Stimulated activated CD4-positive, alpha-beta T cell treated with anti-CD3 and anti-CD28 coated beads, Interleukin-15, amount 100 ng/mL, for 24 hours (primary cell): ENCODE results near the gene NPPC.
A peak's percentile ranks its signal among the peaks of the same experiment; 100 is the strongest.
"Not testable (repeated sequence)": the region's sequence is repeated elsewhere in the genome, so short reads cannot be mapped to it uniquely, and the experiment has no call there.

Experiments
- DNase-seq: peaks from one replicate; pipeline ENCODE4 v3.0.0-alpha.2; 2020

NPPC gene, protein sequence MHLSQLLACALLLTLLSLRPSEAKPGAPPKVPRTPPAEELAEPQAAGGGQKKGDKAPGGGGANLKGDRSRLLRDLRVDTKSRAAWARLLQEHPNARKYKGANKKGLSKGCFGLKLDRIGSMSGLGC

DNA sequence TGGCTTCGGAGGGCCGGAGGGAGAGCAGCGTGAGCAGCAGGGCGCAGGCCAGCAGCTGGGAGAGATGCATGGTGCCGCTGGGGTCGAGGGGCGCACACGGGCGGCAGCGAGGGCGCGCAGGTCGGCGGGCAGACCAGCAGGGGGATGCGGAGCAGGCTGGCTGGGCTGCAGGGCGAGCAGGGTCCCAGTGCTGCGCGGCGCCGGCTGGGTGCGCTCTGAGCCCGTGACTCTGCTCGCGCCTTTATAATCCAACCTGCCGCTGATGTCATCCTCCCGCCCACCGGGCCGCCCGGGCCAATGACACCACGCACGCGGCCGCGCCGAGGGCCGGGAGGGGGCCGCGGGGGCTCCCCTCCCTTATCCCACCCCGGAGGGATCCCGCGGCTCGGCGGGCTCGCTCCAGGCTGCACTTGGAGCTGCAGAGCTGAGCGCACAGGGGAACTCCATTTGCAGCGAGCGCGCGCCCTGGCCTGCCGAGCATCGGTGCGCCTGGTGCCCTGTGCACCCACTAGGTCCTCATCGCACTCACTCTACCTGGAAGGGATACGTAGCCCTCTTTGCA lies at the start of gene NPPC:
Gene NPPC, minus strand, starts transcription at position 217 of the 562 bp plus-strand sequence. Its CDS starts 147 bp downstream, at position 70.
- DNase-seq, result peak; percentile 89

DNA sequence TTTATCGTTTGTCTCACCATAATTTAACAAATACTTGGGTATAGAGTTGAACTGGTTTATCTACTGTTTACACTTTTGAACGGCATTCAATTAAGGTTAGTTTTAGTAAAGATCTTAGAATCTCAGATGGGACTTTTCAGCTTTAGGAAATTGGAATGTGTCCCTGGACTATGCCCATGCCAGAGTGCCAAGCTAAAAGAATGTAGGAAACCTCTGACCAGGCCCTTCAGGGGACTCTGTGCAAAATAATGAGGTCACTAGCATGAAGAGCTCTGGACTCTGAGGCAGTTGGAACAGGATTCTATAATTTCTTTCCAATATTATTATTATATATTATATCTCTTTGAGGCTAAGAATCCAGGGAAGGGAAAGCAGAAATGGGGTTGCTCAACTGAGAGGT lies 48.8 kb upstream of the NPPC start:
- no peak for DNase-seq

DNA sequence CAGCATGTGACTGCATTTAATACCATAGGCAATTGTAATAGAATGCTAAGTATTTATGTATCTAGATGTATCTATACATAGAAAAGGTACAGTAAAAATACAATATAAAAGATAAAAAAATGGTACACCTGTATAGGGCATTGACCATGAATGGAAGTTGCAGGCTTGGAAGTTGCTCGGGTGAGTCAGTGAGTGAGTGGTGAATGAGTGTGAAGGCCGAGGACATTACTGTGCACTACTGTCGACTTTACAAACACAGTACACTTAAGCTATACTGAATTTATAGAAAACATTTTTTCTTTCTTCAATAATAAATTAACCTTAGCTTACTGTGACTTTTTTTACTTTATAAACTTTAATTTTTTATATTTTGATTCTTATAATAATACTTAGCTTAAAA lies 44.3 kb upstream of the NPPC start:
- no peak for DNase-seq

DNA sequence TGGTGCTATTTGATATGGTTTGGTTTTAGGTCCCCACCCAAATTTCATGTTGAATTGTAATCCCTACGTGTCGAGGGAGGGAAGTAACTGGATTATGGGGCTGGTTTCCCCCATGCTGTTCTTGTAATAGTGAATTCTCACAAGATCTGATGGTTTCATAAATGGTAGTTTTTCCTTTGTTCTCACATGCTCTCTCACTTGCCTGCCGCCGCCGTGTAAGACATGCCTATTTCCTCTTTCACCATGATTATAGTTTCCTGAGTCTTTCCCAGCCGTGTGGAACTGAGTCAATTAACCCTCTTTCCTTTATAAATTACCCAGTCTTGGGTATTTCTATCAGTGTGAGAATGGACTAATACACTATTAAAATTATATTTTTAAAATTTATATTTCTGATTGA lies 42.6 kb upstream of the NPPC start:
- no peak for DNase-seq

DNA sequence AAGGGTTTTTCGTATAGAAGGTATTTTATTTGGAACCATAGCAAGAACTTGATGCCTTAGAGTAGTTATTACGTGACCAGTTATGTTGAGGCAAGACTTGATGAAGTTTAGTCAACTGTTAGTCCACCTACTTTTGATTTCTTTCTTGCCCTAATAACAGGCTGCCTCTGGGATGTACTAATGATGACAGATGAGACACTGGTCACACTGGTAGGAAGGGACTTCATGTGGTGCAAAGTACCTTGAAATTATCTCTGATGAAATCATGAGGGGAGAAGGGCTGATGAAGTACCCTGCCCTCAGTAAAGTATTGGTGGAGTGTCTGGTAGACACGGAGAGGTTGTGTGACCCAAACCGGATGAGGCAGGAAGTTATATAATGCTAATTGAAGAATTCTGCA lies 40.7 kb upstream of the NPPC start:
- no peak for DNase-seq

DNA sequence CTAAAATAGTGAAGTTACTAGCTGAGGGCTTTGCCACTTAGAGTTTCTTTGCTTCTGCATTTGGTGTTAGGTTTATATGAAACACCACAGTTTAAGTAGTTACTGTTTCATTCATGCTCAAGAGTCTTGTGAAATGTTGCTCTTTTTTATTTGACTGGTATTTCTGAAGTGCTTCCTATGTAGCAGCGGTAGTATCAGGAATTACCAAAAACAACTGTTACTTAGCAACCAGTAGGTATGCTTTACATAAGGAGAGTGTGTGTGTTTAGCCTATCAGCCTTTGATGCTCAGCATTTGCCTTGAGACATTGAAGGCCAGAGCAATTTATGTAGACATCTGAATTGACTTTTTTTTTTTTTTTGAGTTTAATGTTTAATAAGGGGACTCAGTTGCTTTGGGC lies 38.9 kb upstream of the NPPC start:
- no peak for DNase-seq

DNA sequence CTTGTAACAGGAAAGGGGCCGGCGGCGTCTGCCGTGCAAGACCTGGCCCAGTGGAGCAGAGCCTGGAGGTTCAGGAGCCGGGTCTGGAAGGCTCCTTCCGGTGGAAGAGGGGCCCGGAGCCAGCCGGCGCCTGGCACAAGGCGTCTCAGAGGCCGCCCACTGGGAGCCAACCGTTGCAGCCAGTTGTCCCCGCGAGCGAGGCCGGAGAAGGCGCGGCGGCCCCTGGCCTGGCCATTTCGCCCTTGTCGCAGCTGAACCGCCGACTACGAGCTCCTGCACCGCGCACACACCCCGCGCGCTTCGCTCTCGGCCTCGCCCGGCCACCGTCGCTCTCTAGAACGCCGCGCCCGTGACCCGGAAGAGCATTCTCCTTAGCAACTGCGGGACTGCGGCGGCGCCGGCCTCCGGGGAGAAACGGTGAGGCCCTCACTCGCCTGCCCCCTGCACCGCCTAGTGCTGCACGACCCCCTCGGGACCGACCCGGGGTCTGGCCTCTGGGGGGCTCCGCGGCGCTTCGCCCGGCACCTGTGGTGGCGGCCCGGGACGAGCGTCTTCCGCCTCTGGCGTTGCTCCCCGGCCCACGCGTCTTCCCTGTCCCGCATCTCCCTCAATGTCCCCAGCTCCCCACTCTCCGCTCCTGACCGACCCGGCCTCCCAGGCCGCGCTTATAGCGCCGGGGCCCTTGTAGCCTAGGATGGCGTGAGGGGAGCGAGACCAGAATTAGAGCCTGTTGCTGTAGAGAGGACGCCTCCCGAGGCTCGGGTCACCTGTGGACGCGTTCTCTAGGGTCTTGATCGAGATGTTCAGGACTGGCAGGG lies 35.4 kb upstream of the NPPC start, which contains the start of gene DIS3L2:
Gene DIS3L2, plus strand, starts transcription at position 365 of the 818 bp plus-strand sequence. CDS start 53,215 bp downstream, outside the sequence.
- peak; percentile 86 for DNase-seq

DNA sequence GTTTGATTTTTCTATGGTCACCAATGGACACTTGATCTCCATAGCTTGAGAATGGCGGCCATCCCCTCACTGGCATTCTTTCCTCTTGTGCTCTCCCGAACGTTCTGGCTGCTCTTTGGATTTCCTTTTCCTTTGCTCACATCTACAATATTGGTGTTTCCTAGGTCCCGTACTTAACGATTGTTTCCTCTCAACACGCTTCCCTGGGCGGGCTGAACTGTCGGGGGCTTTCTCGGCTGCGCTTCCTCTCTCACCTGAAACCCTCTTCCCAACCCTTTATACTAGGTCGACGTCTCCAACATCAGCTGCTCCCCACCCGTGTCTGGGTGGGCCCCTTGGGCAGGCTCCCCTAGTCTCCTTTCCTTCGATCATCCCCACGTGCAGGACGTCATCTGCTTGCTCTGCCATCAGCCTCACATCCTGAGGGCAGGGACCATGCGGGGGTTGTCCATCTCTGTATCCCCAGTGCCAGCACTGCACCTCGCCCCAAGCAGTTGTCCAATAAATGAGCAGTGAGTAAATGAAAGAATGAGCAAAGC lies 34.7 kb upstream of the NPPC start:
- DNase-seq, result no peak

DNA sequence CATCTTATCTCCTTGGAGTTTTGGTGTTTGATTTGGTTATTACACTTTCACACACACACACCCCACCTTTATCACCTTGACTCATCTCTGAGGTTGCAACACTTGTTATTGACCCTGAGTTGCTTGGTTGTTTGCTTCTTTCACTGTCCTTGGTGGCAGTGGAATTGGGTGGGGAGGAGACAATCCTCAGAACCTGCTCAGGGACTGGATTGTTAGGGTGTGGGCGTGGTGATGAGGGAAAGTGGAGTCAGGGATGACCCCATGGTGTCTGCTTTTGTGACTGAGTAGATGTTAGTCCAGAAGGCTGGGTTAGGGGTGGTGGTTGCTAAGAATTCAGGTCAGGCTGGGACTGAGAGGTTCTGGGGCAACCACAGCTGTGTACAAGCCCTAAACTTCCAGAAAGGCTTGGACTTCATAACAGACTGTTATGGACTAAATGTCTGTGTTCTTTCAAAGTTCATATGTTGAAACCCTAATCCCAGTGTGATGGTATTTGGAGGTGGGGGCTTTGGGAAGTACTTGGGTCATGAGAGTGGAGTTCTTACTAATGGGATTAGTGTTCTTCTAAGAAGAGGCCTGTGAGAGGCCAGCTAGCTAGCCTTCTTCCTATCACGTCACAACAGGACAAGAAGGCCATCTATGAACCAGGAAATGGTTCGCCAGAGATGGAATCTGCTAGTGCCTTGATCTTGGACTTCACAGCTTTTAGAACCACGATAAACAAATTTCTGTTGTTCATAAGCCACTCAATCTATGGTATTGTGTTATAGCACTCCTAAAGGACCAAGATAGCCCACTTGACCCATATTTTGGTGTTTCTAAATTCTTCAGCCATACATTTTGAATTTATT lies 31.9 kb upstream of the NPPC start:
- DNase-seq, result no peak

DNA sequence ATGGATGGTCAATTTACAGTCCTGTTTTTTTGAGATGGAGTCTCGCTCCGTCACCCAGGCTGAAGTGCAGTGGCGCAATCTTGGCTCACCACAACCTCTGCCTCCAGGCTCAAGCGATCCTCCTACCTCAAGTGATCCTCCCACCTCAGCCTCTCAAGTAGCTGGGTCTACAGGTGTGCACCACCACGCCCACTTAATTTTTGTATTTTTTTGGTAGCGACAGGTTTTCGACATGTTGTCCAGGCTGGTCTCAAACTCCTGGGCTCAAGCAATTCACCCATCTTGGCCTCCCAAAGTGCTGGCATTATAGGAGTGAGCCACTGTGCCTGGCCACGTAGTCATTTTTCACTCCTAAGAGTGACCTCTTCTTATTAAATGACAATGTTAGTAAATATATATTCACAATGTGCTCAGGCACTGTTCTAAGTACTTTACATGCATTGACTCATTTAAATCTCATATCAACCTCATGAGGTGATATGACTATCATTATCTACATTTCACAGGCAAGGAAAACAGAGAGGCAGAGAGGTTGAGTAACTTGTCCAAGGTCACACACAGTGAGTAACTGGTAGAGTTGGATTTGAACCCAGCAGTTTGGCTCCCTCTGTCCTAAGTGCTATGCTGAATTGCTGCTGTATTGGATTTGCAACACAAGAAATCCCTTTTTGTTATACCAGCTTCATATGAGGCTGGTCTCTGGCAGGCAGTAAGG lies 29.7 kb upstream of the NPPC start:
- DNase-seq, result no peak

DNA sequence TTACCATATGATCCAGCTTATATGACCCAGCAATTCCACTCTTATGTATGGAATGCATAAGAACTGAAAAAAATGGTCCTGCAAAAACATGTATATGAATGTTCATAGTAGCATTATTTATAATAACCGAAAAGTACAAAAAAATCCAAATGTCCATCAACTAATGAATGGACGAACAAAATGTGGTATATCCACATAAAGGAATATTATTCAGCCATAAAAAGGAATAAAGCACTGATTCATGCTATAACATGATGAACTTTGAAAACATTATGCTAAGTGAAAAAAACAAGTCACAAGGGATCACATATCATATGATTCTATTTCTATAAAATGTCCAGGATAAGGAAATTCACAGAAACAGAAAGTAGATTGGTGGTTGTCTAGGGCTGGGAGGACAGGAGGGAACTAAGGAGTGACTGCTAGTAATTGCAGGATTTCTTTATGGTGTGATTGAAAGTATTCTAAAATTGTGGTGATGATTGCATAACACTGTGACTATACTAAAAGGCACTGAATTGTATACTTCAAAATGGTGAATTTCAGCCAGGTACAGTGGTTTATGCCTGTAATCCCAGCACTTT lies 25.3 kb upstream of the NPPC start:
- no peak for DNase-seq

DNA sequence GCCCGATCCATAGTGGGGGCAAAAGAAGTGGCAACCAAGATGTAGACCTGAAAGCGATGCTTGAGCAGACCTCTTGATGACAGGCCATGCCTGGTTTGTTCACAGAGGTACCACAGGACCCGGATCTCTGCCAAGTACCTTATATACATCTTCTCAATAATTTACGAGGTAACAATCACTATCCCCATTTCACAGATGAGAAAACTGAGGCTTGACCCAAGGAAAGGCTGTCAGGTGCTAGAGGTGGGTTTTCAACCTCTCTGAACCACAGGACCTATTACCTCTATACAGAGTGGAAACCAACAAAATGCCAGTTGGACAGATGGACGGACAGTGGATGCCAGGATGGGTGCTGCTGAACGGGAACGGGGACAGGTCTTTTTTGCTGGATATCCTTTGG lies 21.5 kb upstream of the NPPC start:
- DNase-seq, result no peak

DNA sequence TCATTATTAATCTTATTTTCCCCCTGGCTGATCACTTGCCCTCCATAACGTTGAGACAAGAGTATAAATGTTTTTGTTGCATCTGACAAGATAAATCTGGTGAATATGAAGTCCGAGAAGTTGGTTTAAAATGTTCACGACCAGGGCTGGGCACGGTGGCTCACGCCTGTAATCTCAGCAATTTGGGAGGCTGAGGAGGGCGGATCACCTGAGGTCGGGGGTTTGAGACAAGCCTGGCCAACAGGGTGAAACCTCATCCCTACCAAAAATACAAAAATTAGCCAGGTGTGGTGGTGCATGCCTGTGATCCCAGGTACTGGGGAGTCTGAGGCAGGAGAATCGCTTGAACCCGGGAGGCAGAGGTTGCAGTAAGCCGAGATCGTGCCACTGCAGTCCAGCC lies 20.9 kb upstream of the NPPC start:
- not testable (repeated sequence) for DNase-seq

DNA sequence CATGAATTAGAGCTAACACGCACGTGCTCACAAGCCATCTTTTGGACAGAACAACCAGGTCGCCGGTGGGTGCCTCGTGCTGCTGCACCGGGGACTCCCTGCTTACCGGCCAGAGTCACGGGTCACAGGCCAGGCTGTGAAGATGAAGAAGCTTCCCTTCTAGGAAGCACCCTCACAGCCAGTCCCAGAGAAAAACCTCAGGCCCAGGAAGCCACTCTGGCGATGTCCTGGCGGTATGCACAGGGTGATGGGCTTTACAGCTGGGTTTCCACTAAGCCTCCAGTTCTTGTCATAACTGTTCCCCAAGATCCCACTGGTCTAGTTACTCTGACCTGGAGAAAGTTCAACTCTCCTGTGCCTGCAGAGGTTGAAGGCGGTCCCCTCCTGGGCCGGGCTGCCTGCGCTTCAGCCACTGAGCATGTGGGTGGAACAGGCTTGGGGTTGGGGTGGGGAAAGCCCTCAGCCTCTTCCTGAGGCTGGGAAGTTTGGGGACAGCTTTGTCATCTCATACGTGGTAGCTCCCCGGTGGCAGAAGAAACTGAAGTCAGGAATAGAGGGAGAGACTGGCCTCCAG lies 20.1 kb upstream of the NPPC start:
- no peak for DNase-seq

DNA sequence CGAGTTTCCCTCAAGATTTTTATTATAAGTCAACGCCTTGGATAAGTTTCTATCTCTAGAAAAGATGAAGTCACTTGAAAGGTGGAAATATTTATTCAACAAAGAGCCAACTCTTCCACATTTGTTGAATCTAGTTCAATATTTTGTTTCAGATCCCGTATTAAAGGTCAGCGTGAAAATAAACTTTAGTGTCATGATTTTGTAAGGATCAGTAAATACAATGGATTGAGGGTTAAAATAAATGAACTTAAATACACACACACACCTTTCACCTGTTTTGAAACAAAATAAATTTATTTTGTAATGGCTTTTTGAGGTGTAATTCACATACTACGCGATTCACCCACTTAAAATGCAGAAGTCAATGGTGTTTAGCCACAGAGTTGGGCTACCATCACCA lies 16.0 kb upstream of the NPPC start:
- DNase-seq, result no peak

DNA sequence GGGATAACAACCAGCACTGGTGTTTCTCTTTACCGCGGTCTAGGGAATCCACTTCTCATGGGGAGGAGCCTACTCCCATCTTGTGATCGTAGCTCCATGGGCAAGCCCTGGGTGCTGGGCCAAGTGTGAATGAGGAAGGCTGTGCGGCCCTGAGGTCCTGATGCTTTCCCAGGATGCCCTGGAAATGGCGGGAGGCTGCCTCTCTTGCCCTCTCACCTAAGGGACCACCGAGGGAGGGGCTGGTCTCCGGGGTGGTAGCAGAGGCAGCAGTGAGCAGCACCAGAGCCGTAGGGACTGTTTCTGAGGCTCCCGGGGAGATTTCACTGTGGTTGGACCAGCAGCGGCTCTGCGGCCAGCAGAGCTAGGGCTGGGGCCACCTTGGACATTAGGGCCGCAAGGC lies 15.5 kb upstream of the NPPC start:
- DNase-seq, result no peak

DNA sequence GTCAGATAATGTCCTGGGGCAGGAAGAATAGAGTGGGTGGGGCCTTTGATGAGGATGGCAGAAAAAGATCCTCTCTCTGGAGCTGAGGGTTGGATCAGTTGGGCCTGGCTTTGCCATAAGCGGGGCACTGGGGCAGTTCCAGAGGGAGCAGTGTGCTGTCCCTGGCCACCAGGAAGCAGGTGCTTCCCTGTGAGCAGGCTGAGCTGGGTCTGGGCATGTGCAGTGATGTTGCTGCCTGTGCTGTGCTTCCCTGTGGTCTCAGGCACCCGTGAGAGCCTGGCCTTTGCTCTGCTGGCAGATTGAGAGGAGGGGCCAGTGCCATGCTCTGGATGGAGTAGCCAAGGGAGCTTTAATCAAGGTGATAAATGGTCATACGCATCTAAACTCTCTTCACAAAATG lies 14.6 kb upstream of the NPPC start:
- no peak for DNase-seq

DNA sequence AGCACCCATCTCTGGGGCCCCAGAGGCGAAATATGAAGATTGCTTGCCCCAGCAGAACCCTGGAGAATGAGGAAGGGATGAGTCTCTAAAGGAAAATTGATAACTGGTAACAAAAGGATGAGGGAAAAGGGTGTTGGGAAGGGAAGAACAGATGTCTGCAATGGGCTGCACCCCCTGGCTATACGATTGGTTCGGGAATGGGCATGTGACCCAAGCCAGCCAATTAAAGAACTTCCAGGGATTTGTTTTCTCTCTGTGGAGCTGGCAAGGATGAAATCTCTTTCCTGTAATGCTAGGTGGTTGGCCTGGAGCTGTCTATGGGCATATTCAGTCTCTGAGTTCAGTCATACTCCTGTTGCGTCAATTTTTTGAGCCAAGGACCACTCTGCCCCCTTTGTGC lies 12.8 kb upstream of the NPPC start:
- no peak for DNase-seq

DNA sequence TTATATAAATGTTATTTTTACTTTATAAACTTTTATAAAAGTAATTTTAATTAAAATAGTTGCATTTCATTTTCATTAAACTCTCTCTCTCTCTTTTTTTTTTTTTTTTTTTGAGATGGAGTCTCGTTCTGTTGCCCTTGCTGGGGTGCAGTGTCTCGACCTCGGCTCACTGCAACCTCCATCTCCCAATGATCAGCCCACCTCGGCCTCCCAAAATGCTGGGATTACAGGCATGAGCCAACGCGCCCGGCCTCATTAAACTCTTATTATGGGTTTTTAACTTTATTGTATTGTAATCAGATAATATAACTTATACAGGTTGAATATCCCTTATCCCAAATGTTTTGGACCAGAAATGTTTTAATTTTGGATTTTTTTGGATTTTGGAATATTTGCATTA lies 10.9 kb upstream of the NPPC start:
- DNase-seq, result no peak

DNA sequence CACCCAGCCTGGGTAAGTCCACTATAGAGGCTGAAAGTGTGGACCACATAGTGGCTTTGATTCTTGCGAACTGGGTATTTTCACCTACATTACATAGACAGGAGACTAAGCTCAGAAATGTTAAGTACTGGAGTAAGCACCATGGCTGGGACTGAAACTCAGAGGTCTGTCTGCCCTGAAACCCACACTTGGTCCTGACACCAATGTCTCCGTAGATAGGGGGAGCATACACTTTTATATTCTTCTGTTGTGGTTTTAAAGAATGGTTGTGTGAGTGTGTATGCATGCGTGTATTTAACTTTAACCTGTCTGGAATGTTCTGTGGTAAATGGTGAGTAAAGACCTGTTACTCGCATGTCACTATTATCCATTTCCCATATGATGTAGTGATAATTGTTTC lies 10.3 kb upstream of the NPPC start:
- DNase-seq, result no peak

DNA sequence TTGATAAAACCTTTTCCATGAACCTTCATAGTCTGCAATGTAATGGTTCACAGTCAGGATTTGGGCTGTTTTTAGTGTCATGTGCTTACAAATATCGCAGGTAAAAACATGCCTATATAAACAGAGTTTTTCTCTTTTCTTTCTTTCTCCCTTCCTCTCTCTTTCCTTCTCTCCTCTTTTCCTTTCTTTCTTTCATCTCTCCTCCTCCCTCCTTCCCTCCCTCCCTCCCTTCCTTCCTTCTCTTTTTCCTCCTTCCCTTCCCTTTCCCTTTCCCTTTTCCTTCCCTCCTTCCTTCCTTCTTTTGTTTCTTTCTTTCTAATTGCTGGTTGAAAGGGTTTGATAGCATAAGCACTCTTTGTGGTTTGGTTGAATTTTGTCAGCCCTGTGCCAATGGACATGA lies 9.6 kb upstream of the NPPC start:
- no peak for DNase-seq

DNA sequence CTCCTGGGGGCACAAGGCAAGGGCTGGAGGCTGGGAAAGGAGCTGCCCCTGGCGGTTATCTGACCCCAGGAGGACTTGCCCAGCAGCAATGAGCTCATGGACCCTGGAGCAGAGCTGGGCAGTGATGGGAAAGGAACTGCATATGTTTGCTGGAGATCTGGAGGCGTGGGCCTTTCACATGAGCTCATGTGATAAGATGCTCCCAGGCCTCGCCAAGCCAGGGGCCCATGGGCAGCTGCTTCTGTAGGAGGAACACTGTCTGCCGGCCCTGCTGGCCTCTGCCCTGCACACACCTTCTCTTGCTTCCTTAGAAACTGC lies 9.0 kb upstream of the NPPC start:
- DNase-seq, result no peak
